ENCODE measurements around the gene PSG2. TPM values are rescaled to one million over a fixed set of nuclear protein-coding genes. Genes with fewer than 3 reads are reported as not detected.
"Not testable (repeated sequence)": the region's sequence is repeated elsewhere in the genome, so short reads cannot be mapped to it uniquely, and the experiment has no call there.

PSG2 gene
- total RNA-seq, 4 donors from 2014 or later: not detected

DNA sequence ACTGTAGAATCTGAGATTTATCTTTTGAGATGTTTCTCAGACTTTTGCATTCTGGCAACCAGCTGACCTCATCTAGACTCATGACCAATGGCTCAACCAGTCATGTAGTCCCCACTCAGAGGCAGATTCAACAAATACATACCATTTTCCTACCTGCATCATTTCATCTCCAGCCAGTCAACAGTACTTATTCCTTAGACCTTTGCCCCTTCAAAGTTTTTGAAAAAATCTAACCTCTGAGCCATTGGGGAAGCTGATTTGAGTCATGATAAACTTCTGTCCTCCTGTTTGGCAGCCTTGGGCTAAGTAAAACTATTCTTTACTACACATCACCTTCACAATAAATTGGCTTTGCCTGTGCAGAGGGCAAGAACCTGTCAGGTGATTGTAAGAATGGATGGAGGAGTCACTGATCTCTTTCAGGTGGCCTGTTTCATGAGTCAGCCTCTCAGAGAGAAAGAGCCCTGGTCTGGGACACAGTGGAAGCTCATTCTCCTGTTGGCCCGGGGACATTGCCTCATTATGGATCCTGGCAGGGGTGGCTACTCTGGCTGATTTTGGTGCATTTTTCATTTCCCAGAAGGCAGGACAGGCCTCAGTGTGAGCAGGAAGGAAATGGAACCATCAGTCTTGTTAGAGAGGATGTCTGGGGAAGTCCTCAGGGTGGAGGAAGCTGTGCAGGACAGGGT is 38.9 kb downstream of the PSG2 start:
- not testable (repeated sequence) for H3K27ac ChIP-seq, ATAC-seq, H3K4me1 ChIP-seq, H3K9me3 ChIP-seq, H3K27me3 ChIP-seq, H3K36me3 ChIP-seq, H3K4me3 ChIP-seq
- 83% methylated on average over 1 of the region's 1 CpG; no CpG with 5 or more reads in 1 of the 2 donors for WGBS, 2 donors (ENCODE audit: low coverage in 1 of 2)

- not testable (repeated sequence) for H3K27ac ChIP-seq
- WGBS, 2 donors (ENCODE audit: low coverage in 1 of 2): 53 to 100% methylated on average over 1 to 2 of the region's 2 CpGs
These were observed 50.9 kb downstream of the PSG2 start for GRCh38 chr19:43031645-43032044.

GRCh38 chr19:43028866-43029265 is 53.6 kb downstream of the PSG2 start:
- Histone ChIP-seq H3K4me1 (no peaks in the 10 kb centered on the region), H3K9me3 (no peaks in the 10 kb centered on the region), H3K36me3 (no peaks in the 10 kb centered on the region), H3K4me3 (no peak overlapping the region), H3K27ac (no peak overlapping the region), H3K27me3 (peaks cover 4% of the 10 kb centered on the region)
- no peak for ATAC-seq
- TF ChIP-seq POLR2A (IDR thresholded peaks at IDR 0.05) (no peak), POLR2AphosphoS5 (IDR thresholded peaks at IDR 0.05) (no peak), EP300 (IDR thresholded peaks at IDR 0.05) (no peak)
- TF ChIP-seq, protein P1, sequence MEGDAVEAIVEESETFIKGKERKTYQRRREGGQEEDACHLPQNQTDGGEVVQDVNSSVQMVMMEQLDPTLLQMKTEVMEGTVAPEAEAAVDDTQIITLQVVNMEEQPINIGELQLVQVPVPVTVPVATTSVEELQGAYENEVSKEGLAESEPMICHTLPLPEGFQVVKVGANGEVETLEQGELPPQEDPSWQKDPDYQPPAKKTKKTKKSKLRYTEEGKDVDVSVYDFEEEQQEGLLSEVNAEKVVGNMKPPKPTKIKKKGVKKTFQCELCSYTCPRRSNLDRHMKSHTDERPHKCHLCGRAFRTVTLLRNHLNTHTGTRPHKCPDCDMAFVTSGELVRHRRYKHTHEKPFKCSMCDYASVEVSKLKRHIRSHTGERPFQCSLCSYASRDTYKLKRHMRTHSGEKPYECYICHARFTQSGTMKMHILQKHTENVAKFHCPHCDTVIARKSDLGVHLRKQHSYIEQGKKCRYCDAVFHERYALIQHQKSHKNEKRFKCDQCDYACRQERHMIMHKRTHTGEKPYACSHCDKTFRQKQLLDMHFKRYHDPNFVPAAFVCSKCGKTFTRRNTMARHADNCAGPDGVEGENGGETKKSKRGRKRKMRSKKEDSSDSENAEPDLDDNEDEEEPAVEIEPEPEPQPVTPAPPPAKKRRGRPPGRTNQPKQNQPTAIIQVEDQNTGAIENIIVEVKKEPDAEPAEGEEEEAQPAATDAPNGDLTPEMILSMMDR (IDR thresholded peaks at IDR 0.05): no peak
- WGBS, 2 donors (ENCODE audit: low coverage in 1 of 2): 69 to 87% methylated on average over 4 of the region's 4 CpGs

More at GRCh38 chr19:43031645-43032044, 50.9 kb downstream of the PSG2 start:
- not testable (repeated sequence) for H3K36me3 ChIP-seq, H3K4me3 ChIP-seq, H3K27me3 ChIP-seq, H3K9me3 ChIP-seq, ATAC-seq, H3K4me1 ChIP-seq

DNA sequence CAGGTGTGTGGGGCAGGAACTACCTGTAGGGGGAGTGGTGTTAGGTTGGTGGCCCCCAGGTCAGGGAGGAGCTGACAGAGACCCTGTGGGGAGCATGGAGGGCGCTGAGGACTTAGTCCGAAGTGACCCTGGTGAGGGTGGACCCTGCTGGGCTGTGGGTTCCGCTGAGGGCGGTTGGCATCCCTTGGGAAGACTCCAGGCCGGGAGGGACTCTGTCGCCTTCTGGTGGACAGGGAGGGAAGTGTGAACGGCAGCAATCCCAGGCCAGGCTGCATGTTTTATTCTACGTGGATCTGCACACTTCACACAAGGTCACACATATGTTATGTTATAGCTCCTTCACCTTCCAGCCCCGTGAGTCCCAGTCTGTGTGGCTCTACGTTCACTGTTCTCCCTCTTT is 54.5 kb downstream of the PSG2 start:
- H3K27me3 ChIP-seq, H3K36me3 ChIP-seq, H3K4me1 ChIP-seq, H3K9me3 ChIP-seq, H3K27ac ChIP-seq, ATAC-seq, H3K4me3 ChIP-seq: not testable (repeated sequence)
- 70% methylated on average over 5 of the region's 10 CpGs; no CpG with 5 or more reads in 1 of the 2 donors for WGBS, 2 donors (ENCODE audit: low coverage in 1 of 2)

DNA sequence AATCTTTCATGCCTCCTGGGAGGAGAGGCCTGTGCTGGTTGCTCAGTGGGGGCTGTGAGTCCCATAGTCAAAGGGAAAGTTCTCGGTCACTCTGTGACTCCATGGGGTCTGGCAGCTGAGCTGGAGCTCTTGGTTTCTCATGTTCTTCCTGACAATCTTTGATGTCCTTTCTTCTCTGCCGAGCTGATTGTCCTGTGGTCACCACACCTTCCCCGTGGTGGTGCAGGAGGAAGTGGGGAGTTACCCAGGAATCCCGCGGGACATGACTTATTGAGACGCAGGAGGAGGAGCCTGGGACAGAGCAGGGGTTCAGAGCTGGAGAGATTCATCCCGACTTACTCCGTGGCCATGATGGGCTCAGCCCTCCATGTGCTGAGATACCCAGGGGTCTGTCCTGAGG is 55.4 kb downstream of the PSG2 start:
- H3K9me3 ChIP-seq, H3K4me3 ChIP-seq, H3K27ac ChIP-seq, ATAC-seq, H3K36me3 ChIP-seq, H3K4me1 ChIP-seq, H3K27me3 ChIP-seq: not testable (repeated sequence)
- no CpG with 5 or more reads among the region's 8 CpGs for WGBS, 2 donors (ENCODE audit: low coverage in 1 of 2)

DNA sequence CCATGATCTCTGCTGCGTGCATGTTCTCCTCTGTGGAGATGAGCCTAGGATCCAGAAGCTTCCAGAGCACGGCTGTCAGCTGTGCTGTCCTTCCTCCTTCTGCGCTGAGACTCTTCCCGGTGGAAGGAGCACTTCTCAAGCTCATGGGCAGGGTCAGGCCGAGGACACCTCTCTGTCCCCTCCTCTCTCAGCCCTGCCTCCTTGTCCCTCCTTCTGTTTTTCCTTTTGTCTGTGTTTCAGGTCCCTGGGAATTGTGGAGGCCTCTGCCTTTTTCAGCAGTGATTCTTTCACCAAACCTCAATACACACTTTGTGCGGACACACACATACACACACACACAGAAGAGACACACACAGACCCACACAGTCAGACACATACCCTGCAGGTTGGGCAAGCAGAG is 56.1 kb downstream of the PSG2 start, which contains the start of gene PSG11:
TSS of gene PSG11 (minus strand) at position 101 of the 400 bp plus-strand sequence. CDS start at position 4, 97 bp downstream.
- 66 to 80% methylated on average over 5 of the region's 6 CpGs for WGBS, 2 donors (ENCODE audit: low coverage in 1 of 2)
- H3K27me3 ChIP-seq, ATAC-seq, H3K27ac ChIP-seq, H3K4me1 ChIP-seq, H3K36me3 ChIP-seq, H3K9me3 ChIP-seq, H3K4me3 ChIP-seq: not testable (repeated sequence)

GRCh38 chr19:43022098-43022497 is 60.4 kb downstream of the PSG2 start:
- H3K4me1 ChIP-seq, H3K4me3 ChIP-seq, H3K27ac ChIP-seq, H3K9me3 ChIP-seq, ATAC-seq, H3K27me3 ChIP-seq, H3K36me3 ChIP-seq: not testable (repeated sequence)
- 31 to 55% methylated on average over 2 to 4 of the region's 4 CpGs for WGBS, 2 donors (ENCODE audit: low coverage in 1 of 2)

- not testable (repeated sequence) for H3K36me3 ChIP-seq, ATAC-seq, H3K4me1 ChIP-seq, H3K4me3 ChIP-seq, H3K9me3 ChIP-seq, H3K27me3 ChIP-seq, H3K27ac ChIP-seq
- 62 to 80% methylated on average over 2 to 4 of the region's 4 CpGs for WGBS, 2 donors (ENCODE audit: low coverage in 1 of 2)
These were observed 60.9 kb downstream of the PSG2 start for GRCh38 chr19:43021629-43022028.

- not testable (repeated sequence) for H3K4me1 ChIP-seq, H3K27ac ChIP-seq, ATAC-seq, H3K36me3 ChIP-seq, H3K27me3 ChIP-seq, H3K4me3 ChIP-seq, H3K9me3 ChIP-seq
These were observed 62.9 kb downstream of the PSG2 start for GRCh38 chr19:43019588-43019987.

Other genes with a start within 250 kb of the PSG2 start
- under 1 TPM in 1 of 4 donors, not detected in 3; 0.12 TPM for gene PSG1, start 203.0 kb downstream of the PSG2 start, total RNA-seq
- not detected for gene PSG6, start 164.8 kb downstream of the PSG2 start, total RNA-seq
- gene PSG7, start 145.5 kb downstream of the PSG2 start, total RNA-seq: under 1 TPM in 1 of 4 donors, not detected in 3; 0.12 TPM
- not detected for gene PSG11, start 56.2 kb downstream of the PSG2 start, total RNA-seq
- gene PSG5, start 103.8 kb upstream of the PSG2 start, total RNA-seq: not detected
- gene PSG4, start 122.9 kb upstream of the PSG2 start, total RNA-seq: under 1 TPM in 1 of 4 donors, not detected in 3; 0.20 TPM
- gene PSG9, start 186.8 kb upstream of the PSG2 start, total RNA-seq: not detected